ENCODE results near the gene GRHL3.

- TF ChIP-seq POLR2A (IDR thresholded peaks at IDR 0.05; ENCODE audit: low read depth, low read length) (no peak), POLR2AphosphoS5 (IDR thresholded peaks at IDR 0.05; ENCODE audit: low read depth, low read length) (no peak)
Measured at GRCh38 chr1:24392982-24393650, 74.0 kb downstream of the GRHL3 start.

All from GM12892 (cell line).